D721Med (cell line): ENCODE measurements around the gene PARK7.
"Not testable (repeated sequence)": the region's sequence is repeated elsewhere in the genome, so short reads cannot be mapped to it uniquely, and the experiment has no call there.

Experiments
- DNase-seq: peaks from one replicate; pipeline ENCODE4 v3.0.0; 2011; ENCODE audit warnings: low spot score; ENCODE audit not compliant: insufficient read length
- FAIRE-seq: peaks from 2 replicates; lab custom pipeline; 2011; peaks lifted over from hg19 to GRCh38; lab: Jason Lieb, UNC
- TF ChIP-seq, protein P1 (sequence below): IDR thresholded peaks from 2 replicates; pipeline ENCODE4 v1.5.1; 2012; ENCODE audit warnings: mild to moderate bottlenecking, control low read depth; ENCODE audit not compliant: insufficient read depth; ENCODE audit errors: missing control alignments

Gene PARK7

DNA sequence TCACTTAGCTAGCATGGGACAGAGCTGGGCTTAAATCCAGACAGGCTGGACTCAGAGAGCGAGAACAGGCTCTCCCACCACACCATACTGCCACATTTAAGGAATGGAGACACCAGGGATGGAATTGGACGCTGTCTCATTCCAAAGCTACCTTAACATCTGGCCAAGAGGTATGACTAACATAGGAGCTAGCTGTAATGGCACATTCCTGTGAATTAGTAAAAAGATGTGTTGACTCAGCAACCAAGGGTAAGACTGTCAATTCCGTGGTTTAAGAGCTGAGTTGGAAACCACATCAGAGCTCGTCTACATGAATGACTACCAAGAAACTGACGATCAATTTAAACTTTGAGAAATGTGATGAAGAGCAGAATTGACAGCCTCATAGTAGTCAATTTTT lies 12.6 kb upstream of the PARK7 start:
- FAIRE-seq = no peak

DNA sequence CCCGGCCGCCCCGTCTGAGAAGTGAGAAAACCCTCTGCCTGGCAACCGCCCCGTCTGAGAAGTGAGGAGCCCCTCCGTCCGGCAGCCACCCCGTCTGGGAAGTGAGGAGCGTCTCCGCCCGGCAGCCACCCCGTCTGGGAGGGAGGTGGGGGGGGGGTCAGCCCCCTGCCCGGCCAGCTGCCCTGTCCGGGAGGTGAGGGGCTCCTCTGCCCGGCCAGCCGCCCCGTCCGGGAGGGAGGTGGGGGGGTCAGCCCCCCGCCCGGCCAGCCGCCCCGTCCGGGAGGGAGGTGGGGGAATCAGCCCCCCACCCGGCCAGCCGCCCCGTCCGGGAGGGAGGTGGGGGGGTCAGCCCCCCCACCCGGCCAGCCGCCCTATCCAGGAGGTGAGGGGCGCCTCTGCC lies 8.7 kb upstream of the PARK7 start:
- DNase-seq, FAIRE-seq: not testable (repeated sequence)

More for the DNA sequence above, 12.6 kb upstream of the PARK7 start:
- DNase-seq = no peak
- TF ChIP-seq, protein P1, sequence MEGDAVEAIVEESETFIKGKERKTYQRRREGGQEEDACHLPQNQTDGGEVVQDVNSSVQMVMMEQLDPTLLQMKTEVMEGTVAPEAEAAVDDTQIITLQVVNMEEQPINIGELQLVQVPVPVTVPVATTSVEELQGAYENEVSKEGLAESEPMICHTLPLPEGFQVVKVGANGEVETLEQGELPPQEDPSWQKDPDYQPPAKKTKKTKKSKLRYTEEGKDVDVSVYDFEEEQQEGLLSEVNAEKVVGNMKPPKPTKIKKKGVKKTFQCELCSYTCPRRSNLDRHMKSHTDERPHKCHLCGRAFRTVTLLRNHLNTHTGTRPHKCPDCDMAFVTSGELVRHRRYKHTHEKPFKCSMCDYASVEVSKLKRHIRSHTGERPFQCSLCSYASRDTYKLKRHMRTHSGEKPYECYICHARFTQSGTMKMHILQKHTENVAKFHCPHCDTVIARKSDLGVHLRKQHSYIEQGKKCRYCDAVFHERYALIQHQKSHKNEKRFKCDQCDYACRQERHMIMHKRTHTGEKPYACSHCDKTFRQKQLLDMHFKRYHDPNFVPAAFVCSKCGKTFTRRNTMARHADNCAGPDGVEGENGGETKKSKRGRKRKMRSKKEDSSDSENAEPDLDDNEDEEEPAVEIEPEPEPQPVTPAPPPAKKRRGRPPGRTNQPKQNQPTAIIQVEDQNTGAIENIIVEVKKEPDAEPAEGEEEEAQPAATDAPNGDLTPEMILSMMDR = no peak

DNA sequence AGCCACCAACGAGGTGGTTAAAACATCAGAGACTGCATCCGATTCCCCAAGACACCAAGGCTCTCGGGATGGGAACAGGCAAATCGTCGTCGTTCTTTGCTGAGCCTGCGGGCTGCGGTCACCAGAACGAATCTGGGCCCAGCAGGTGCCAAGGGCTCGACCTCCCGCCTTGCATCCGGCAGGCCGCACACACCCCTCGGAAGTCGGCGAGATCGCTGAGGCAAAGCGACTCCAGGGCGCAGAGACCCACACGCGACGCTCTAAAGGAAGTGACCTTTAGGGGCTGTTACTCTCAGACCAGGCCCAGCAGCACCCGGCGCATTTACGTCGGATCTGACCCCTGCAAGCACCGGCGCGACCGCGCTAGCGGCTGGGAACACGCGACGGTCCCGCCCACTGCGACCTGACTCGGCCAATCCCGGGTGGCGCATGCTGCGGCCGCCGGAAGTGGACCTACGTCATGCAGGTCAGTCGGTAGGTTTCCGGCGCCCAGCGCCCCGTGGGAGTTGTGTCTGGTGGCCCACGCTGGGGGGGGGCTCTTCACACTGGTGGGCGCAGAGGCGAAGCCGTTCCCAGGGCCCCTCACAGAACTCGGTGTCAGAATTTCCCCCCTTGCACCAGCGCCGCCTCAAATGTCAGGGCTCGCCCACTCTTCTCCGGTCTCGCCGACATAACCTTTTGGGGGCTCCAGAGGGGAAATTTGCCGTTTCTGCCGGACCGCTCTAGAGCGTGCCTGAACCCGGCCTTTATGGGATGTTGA lies 7.5 kb upstream of the PARK7 start:
- no peak for DNase-seq
- TF ChIP-seq, protein P1 = no peak
- FAIRE-seq = no peak

DNA sequence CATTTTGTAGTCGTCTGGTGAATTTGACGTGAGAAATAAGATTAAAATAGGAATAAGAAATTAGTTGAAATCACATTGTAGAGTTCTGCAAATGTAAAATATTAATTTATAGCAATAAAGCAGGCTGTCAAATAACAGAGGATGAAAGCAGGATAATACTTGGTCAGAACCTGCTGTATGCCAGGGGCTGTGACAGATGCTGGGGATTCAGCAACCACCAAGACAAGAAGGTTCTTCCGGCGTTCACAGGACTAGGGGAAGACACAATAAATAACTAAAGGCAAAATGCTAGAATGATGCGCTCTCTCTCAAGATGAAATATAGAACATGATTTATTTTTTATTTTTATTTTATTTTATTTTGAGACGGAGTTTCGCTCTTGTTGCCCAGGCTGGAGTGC lies 6.8 kb upstream of the PARK7 start:
- TF ChIP-seq, protein P1 = no peak
- DNase-seq (no peak), FAIRE-seq (no peak)

DNA sequence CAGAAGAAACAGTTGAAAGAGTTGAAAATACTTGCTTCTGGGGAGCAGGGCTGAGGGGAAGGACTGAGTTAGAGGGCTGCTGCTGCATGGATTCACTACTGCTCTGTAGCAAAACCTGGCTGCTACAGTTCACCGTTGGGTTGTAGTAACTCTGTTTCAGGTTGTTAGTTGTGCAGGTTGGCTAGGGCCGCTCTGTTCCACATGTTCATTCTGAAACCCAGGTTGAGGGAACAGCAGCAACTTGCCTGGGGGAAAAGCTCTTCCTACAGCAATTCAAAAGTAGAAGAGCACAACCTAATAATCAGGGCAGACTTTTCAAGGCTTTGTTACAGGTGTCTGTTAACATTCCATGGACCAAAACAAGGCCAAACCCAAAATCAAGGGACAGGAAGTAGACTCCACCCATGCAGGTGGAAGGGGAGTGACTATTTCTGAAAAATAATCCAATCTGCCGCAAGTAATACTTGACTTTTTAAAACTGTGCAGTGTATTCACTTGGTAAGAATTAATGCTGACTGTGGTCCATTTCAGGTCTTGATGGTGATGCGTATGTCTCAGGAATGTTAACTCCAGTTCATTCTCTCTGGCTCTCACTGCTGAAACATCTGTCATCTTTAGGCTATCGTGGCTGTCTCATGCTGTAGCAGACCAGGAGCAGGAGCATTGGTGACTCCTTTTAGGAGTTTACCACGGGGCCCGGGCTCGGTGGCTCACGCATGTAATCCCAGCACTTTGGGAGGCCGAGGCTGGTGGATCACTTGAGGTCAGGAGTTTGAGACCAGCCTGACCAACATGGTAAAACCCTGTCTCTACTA lies 5.1 kb upstream of the PARK7 start:
- DNase-seq (no peak), FAIRE-seq (no peak)
- TF ChIP-seq, protein P1 = no peak

DNA sequence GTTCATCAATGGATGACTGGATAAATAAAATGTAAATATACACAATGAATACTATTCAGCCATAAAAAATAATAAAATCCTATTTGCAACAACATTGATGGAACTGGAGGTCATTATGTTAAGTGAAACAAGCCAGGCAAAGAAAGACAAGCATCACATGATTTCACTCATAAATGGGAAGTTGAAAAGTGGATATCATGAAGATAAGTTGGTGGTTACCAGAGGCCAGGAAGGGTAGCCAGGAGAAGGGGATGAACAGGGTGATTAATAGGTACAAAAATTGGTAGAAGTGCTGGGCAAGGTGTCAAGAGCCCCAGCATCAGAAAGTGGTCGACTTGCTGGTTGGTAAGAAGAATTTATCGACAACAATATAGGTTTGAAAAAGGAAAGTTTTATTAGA lies 1.3 kb upstream of the PARK7 start:
- DNase-seq (no peak), FAIRE-seq (no peak)

DNA sequence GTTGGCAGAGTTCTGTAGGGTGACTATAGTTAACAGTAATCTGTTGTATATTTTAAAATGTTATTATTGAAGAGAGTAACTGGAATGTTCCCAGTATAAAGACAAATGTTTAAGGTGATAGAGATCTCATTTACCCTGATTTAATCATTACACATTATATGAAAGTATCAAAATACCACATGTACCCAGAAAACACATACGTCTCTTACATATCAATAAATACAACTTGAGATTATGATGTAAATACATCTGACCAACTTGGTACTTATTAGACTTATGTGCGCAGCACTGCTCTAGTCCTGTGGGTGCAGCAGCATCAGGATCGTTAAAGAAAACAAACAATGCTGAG lies 670 bp upstream of the PARK7 start:
- DNase-seq = no peak
- TF ChIP-seq, protein P1 = no peak
- no peak for FAIRE-seq

More for the DNA sequence above, 1.3 kb upstream of the PARK7 start:
- TF ChIP-seq, protein P1 = no peak
